Stimulated activated CD8-positive, alpha-beta memory T cell treated with anti-CD3 and anti-CD28 coated beads, Interleukin-4, amount 100 ng/mL, for 1 hour (primary cell): ENCODE results near the gene GADD45G.
A peak's percentile ranks its signal among the peaks of the same experiment; 100 is the strongest.

Experiments used
- DNase-seq, 2 donors: peaks; one replicate each; pipeline ENCODE4 v3.0.0-alpha.2; 2020; ENCODE audit warnings: low read depth in 2 of 2, low spot score in 1 of 2

Gene GADD45G

GRCh38 chr9:89592213-89592815 lies 12.5 kb upstream of the GADD45G start:
- DNase-seq = no peak

GRCh38 chr9:89592963-89593726 lies 11.7 kb upstream of the GADD45G start:
- DNase-seq = no peak

GRCh38 chr9:89593727-89594427 lies 10.9 kb upstream of the GADD45G start:
- DNase-seq = no peak

GRCh38 chr9:89594811-89595550 lies 9.8 kb upstream of the GADD45G start:
- DNase-seq = no peak

- no peak for DNase-seq
Observed at GRCh38 chr9:89595646-89596045, 9.2 kb upstream of the GADD45G start.

GRCh38 chr9:89596937-89597555 lies 7.8 kb upstream of the GADD45G start:
- DNase-seq = no peak

GRCh38 chr9:89597711-89598362 lies 7.0 kb upstream of the GADD45G start:
- no peak for DNase-seq

- no peak for DNase-seq
Observed at GRCh38 chr9:89598363-89598713, 6.5 kb upstream of the GADD45G start.

- no peak for DNase-seq
Observed at GRCh38 chr9:89598926-89599325, 5.9 kb upstream of the GADD45G start.

- DNase-seq = no peak
Observed at GRCh38 chr9:89600831-89601230, 4.0 kb upstream of the GADD45G start.

- DNase-seq = no peak
Observed at GRCh38 chr9:89601306-89601705, 3.5 kb upstream of the GADD45G start.

- DNase-seq = no peak
Observed at GRCh38 chr9:89601856-89602562, 2.8 kb upstream of the GADD45G start.

- peak in 1 of 2 donors; percentile 74 for DNase-seq
Observed at GRCh38 chr9:89602978-89603766, 1.6 kb upstream of the GADD45G start.

GRCh38 chr9:89603767-89604665 lies 796 bp upstream of the GADD45G start:
- DNase-seq = no peak

GRCh38 chr9:89605465-89606048 lies 745 bp downstream of the GADD45G start:
- DNase-seq = no peak

GRCh38 chr9:89606049-89606623 lies 1.3 kb downstream of the GADD45G start:
- no peak for DNase-seq

- DNase-seq = no peak
Observed at GRCh38 chr9:89606624-89607311, 2.0 kb downstream of the GADD45G start.
